Activated naive CD8-positive, alpha-beta T cell treated with anti-CD3 and anti-CD28 coated beads, Interleukin-2, amount 10 ng/mL, durations not matched to agents 7 days and 5 days (primary cell): ENCODE results near the gene OSBPL5. TPM values are rescaled to one million over a fixed set of nuclear protein-coding genes. Genes with fewer than 3 reads are reported as not detected.
A peak's percentile ranks its signal among the peaks of the same experiment; 100 is the strongest.

ENCODE experiments used
- ATAC-seq: fragments of 150-1000 bp; cut with Tn5 transposase; one replicate; pipeline ENCODE4 v1.10.0; 2021; ENCODE audit warnings: low read depth, moderate library complexity
- POLR2A ChIA-PET: fragments of 350-600 bp; sonication (Branson Sonifier 250); formaldehyde crosslinking; loops from one replicate; lab custom pipeline; 2021; ENCODE audit warnings: antibody characterized with exemption; lab: Charles Lee
- DNase-seq: peaks from one replicate; pipeline ENCODE4 v3.0.0; 2021
- H3K27ac Mint-ChIP-seq: one replicate; pipeline ENCODE4 v1.8.0; 2022; ENCODE audit warnings: mild to moderate bottlenecking, mixed read lengths
- H3K27me3 Mint-ChIP-seq: one replicate; pipeline ENCODE4 v1.8.0; 2022; ENCODE audit warnings: mild to moderate bottlenecking, moderate library complexity, mixed read lengths
- H3K36me3 Mint-ChIP-seq: one replicate; pipeline ENCODE4 v1.8.0; 2021; ENCODE audit warnings: mild to moderate bottlenecking, mixed read lengths
- H3K4me1 Mint-ChIP-seq: one replicate; pipeline ENCODE4 v1.8.0; 2021; ENCODE audit warnings: mixed read lengths
- H3K4me3 Mint-ChIP-seq: one replicate; pipeline ENCODE4 v1.8.0; 2022; ENCODE audit warnings: mild to moderate bottlenecking, moderate library complexity, mixed read lengths
- H3K9me3 Mint-ChIP-seq: one replicate; pipeline ENCODE4 v1.8.0; 2021; ENCODE audit warnings: mixed read lengths
- total RNA-seq, 2 experiments: library from RNA; stranded (reverse); gene quantifications; one replicate each; pipeline ENCODE4 v1.2.3, GENCODE V29; 2021

The OSBPL5 gene, protein sequence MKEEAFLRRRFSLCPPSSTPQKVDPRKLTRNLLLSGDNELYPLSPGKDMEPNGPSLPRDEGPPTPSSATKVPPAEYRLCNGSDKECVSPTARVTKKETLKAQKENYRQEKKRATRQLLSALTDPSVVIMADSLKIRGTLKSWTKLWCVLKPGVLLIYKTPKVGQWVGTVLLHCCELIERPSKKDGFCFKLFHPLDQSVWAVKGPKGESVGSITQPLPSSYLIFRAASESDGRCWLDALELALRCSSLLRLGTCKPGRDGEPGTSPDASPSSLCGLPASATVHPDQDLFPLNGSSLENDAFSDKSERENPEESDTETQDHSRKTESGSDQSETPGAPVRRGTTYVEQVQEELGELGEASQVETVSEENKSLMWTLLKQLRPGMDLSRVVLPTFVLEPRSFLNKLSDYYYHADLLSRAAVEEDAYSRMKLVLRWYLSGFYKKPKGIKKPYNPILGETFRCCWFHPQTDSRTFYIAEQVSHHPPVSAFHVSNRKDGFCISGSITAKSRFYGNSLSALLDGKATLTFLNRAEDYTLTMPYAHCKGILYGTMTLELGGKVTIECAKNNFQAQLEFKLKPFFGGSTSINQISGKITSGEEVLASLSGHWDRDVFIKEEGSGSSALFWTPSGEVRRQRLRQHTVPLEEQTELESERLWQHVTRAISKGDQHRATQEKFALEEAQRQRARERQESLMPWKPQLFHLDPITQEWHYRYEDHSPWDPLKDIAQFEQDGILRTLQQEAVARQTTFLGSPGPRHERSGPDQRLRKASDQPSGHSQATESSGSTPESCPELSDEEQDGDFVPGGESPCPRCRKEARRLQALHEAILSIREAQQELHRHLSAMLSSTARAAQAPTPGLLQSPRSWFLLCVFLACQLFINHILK
- total RNA-seq, result 10 to 100 TPM; 13.0 to 13.2 TPM

DNA sequence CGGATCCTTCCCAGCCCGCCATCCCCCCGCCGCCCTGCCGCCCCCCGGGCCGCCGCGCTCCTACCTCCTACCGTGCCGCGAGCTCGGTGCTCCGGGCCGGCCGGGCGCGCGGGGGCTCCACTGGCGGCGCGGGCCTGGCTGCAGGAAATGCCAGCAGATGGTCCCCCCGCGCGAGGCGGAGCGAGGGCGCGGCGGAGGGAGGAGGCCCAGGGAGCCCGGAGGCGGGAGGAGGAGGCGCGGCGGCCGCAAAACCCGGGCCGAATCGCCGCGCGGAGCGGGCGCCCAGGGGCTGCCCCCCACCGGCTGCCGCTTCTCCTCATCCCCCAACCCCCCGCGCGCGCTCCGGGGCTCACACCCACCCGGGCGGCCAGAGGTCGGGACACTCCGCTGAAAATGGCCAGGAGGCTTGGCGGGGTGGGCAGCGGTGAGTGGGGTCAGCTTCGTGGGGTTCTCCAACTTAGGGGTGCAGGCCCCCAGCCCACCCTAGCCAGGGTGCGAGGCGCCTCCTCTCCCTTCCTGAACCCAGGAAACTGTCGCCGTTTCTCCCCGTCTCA, at the start of gene OSBPL5:
Gene OSBPL5 (minus strand): TSS at position 159 of the 554 bp plus-strand sequence. CDS start 36,162 bp downstream, outside the sequence.
- H3K4me1 Mint-ChIP-seq, result peaks cover 21% of the 10 kb centered on the region
- peak; percentile 79 for ATAC-seq
- peak within 1 kb of the TSS; percentile 18 for H3K27ac Mint-ChIP-seq
- no peaks in the 10 kb centered on the region for H3K9me3 Mint-ChIP-seq
- H3K36me3 Mint-ChIP-seq, result no peaks in the 10 kb centered on the region
- POLR2A ChIA-PET, result interaction anchor here (0.9 kb wide), 1 partner anchor 214 kb away, joined by 4 read pairs; the partner anchor contains the start of gene ZNF195
- H3K27me3 Mint-ChIP-seq, result peaks cover 20% of the 10 kb centered on the region
- peak within 1 kb of the TSS; percentile 73 for H3K4me3 Mint-ChIP-seq
- peak; percentile 79 for DNase-seq

DNA sequence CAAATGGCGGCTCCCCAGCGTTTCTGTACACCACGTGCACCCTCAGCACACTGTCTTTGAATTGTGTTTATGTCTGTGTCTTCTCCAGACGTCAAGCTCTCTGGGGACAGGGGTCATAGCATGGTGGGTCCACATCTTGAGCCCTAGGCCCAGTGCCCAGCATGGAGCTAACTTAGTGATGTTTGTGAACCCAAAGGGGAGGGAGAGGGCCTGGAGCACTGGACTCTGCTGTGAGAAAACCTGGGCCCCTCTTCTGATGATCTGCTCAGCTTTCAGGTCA, 49.2 kb upstream of the OSBPL5 start:
- ATAC-seq, result no peak
- peaks cover 2% of the 10 kb centered on the region for H3K36me3 Mint-ChIP-seq
- DNase-seq, result no peak
- H3K9me3 Mint-ChIP-seq, result peaks cover 6% of the 10 kb centered on the region
- H3K27me3 Mint-ChIP-seq, result peaks cover 21% of the 10 kb centered on the region
- no peak overlapping the region for H3K27ac Mint-ChIP-seq
- no peak overlapping the region for H3K4me3 Mint-ChIP-seq
- POLR2A ChIA-PET, result no interaction called here
- peaks cover 5% of the 10 kb centered on the region for H3K4me1 Mint-ChIP-seq

DNA sequence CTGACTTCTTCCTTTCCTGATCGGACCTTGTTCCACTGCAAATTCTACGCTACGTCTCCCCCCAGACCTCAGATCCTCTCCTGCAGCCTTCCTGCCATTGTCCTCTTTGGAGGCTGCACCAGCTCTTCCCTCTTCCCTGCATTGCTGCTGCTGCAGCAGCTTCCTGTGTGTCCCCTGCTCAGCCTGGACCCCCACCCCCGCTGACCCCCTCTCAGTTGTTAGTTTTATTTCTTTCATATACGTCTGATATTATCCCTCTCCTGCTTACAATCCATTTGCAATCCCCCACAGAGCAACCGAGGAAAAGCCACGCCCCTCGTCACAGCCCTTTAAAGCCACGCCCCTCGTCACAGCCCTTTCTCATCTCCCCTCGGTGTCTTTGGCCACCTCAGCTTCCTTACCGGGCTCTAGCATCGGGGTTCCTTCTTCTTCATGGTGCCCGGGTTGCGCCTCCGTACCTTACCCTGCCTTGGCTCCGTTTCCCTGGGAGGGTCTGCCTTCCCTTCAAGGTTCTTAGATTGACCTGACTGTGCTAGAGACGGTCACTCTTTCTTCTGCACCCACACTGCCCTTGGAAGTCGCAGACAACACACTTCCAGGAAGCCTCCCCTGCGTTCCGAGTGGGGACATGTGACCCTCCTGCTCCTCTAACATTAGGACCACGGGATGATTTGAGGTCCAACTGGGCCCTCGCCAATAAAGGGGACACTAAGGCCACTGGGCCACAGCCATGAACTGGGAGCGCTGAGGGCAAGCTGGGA, 48.7 kb upstream of the OSBPL5 start:
- peaks cover 6% of the 10 kb centered on the region for H3K9me3 Mint-ChIP-seq
- H3K4me3 Mint-ChIP-seq, result no peak overlapping the region
- POLR2A ChIA-PET, result no interaction called here
- no peak overlapping the region for H3K27ac Mint-ChIP-seq
- H3K36me3 Mint-ChIP-seq, result peaks cover 2% of the 10 kb centered on the region
- ATAC-seq, result no peak
- H3K27me3 Mint-ChIP-seq, result peaks cover 21% of the 10 kb centered on the region
- DNase-seq, result peak; percentile 14
- H3K4me1 Mint-ChIP-seq, result peaks cover 5% of the 10 kb centered on the region

DNA sequence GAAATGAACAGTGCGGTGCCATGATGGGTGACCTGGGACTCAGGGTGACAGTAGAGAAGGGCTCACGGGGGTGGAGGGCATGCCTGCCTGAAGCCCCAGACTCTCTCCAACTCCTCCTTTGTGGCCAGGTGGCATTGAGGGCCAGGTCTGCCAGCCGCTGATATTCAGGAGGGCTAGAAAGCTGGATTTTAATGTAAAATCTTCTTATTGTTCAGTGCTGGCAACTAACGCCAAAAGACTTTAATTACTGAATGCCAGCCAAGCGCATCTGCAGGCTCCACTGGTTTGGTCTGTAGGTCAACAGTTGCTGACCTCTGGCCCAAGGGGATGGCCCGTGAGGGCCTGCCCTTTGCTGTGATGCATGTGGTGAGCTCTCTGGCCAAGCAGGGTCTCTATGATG, 43.2 kb upstream of the OSBPL5 start:
- peaks cover 6% of the 10 kb centered on the region for H3K9me3 Mint-ChIP-seq
- no peak overlapping the region for H3K4me3 Mint-ChIP-seq
- POLR2A ChIA-PET, result interaction anchor here (0.6 kb wide), 1 partner anchor 395 kb away, joined by 3 read pairs; no protein-coding TSS in a partner anchor
- no peak for DNase-seq
- H3K27me3 Mint-ChIP-seq, result peaks cover 11% of the 10 kb centered on the region
- no peaks in the 10 kb centered on the region for H3K4me1 Mint-ChIP-seq
- ATAC-seq, result no peak
- H3K27ac Mint-ChIP-seq, result no peak overlapping the region
- peaks cover 2% of the 10 kb centered on the region for H3K36me3 Mint-ChIP-seq

DNA sequence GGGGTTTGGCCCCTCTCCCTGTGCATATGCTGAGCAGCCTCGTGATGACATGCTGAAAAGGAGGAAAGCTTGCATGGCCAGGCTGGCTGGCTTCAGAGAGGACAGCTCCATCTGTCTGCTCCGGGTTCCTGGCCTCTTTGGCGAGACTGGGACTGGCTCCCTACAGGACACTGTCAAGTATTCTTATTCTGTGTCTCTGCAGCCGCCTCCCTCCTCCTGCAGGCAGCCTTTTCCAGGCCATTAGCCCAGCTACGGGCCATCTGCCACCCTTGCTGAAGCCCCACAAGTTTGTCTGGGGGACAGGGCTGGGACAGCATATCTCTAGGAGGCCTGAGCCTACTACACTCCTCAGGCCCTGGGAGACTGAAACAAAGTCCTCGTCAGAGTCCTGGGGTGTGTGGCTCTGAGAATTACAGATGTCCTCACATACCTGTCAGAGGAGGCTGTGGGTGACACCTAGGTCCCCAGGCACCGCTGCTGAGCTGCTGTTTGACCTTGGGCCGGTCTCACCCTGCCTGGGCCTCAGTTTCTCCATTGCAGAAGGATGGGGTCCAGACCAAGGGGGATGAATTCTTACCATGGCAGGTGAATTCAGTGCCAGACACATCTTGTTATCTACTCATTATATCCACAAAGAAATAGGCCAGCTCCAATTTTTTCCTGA, 42.5 kb upstream of the OSBPL5 start:
- Mint-ChIP-seq H3K27ac (no peak overlapping the region), H3K27me3 (peaks cover 16% of the 10 kb centered on the region), H3K4me1 (peaks cover under 1% of the 10 kb centered on the region), H3K9me3 (peaks cover 6% of the 10 kb centered on the region), H3K4me3 (no peak overlapping the region), H3K36me3 (peaks cover 2% of the 10 kb centered on the region)
- peak; percentile 19 for DNase-seq
- POLR2A ChIA-PET, result interaction anchor here (0.6 kb wide), 1 partner anchor 394 kb away, joined by 3 read pairs; no protein-coding TSS in a partner anchor
- ATAC-seq, result no peak

DNA sequence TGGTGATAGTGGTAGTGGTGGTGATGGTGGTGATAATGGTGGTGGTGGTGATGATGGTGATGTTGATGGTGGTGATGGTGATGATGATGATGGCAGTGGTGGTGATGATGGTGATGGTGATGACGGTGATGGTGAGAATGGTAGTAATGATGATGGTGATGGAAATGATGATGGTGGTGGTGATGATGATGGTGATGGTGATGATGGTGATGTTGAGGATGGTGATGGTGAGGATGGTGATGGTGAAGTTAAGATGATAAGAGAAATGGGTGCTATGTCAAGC, 41.8 kb upstream of the OSBPL5 start:
- peaks cover 16% of the 10 kb centered on the region for H3K27me3 Mint-ChIP-seq
- ATAC-seq (no peak), DNase-seq (no peak)
- H3K27ac Mint-ChIP-seq, result no peak overlapping the region
- peaks cover 2% of the 10 kb centered on the region for H3K36me3 Mint-ChIP-seq
- no peak overlapping the region for H3K4me3 Mint-ChIP-seq
- POLR2A ChIA-PET, result no interaction called here
- peaks cover 6% of the 10 kb centered on the region for H3K9me3 Mint-ChIP-seq
- peaks cover 2% of the 10 kb centered on the region for H3K4me1 Mint-ChIP-seq

DNA sequence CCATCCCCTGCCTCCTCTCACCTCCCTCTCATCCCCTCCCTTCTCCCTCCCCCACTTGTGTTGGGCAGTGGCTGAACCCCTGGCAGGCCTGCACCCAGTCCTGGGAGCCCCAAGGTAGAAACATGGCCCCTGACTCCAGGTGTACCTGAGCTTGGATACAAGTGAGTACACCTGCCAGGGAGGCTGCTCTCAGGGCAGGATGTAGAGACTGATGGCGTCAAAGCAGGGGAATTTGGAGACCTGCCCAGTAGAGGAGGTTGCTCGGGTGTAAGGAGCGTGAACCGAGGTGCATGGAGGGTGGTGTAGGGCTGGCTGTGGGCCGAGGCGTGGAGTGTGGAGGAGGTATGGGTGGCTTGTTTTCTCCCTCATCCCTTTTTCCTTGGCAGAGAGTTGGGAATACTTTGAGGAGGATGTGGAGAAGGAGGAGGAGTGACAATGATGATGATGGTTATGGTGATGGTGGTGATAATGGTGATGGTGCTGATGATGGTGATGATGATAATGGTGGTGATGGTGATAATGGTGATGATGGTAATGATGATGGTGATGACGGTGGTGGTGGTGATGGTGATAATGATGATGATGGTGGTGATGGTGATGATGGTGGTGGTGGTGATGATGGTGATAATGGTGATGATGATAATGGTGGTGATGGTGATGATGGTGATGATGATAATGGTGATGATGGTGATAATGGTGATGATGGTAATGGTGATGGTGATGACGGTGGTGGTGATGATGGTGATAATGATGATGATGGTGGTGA, 41.2 kb upstream of the OSBPL5 start:
- Mint-ChIP-seq H3K27me3 (peaks cover 11% of the 10 kb centered on the region), H3K4me1 (peaks cover 2% of the 10 kb centered on the region), H3K4me3 (no peak overlapping the region), H3K36me3 (no peaks in the 10 kb centered on the region), H3K27ac (no peak overlapping the region), H3K9me3 (peaks cover under 1% of the 10 kb centered on the region)
- ATAC-seq, result no peak
- POLR2A ChIA-PET, result no interaction called here
- no peak for DNase-seq

DNA sequence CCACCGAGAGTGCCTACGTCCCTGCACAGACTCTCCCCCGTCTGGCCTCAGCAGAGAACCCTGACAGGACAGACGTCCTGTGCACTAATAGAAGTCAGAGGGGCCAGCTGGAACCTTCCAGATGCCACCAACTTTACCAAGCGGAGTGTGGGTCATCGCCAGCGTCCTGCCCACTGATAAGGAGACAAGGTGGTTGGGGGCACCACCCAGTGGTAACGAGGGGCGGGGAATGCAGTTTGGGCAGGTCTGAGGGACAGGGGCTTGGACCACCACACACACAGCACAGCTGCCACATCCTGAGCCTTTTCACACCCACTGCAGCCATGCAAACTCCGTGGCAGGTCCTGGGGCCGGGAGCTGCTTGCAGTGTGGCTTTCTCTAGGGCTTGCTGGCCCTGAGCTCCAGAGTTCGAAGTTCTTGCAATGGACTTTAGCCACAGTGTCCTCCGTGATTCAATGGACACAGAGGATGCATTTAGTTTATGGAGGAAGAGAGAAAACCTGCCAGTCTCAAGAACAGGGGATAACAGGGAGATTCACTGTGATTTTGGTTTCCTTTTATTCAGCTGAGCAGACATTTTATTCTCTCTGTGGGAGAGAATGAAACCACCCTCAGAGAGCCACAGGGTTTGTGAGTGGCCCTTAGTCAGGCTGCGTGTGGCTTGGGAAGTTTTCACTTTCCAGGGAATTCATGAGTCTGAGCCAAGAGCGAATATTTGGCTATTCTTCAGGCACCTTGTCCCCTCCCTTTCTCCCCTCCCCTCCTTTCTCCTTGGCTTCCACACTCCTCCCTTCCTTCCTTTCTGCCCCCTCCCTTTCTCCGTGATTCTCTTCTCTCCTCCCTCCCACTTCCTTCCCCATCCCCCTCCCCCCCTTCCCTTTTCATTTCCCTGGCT, 40.4 kb upstream of the OSBPL5 start:
- Mint-ChIP-seq H3K27me3 (peaks cover 11% of the 10 kb centered on the region), H3K36me3 (no peaks in the 10 kb centered on the region), H3K27ac (no peak overlapping the region), H3K4me1 (peaks cover 2% of the 10 kb centered on the region), H3K9me3 (no peaks in the 10 kb centered on the region), H3K4me3 (no peak overlapping the region)
- DNase-seq (peak; percentile 20), ATAC-seq (no peak)
- POLR2A ChIA-PET, result no interaction called here

DNA sequence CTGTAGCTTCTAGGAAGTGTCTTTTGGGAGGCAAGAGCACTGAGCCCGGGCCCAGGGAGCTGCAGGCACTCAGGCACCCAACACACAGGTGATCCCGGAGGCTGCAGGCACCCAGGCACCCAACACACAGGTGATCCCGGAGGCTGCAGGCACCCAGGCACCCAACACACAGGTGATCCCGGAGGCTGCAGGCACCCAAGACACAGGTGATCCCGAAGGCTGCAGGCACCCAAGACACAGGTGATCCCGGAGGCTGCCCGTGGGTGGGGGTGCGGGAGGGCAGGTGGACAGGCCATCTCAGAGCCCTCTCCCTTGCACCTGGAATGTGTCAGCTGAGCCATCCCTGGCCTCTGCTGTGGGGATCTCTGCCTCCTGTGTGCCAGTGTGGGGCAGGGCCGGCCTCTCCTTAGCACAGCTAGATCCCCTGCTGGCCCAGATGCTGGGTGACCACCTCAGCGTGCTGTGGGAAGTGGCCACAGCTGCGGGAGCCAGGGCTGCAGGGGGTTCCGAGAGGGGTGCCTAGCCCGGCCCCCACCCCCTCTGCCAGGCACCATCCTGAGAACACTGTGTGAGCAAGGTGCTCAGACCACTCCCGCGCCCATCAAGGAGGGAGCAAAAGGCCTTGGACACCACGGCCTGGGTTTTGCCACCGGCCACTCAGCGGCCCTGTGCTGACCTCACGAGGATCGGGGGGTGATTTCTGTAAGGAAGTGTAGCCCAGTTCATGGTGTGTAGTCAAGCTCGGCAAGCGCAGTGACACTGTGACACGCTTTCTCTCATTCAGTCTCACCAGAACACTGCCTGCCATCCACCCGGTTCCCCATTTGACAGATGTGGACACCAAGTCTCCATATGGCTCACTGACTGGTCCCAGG, 39.3 kb upstream of the OSBPL5 start:
- Mint-ChIP-seq H3K36me3 (no peaks in the 10 kb centered on the region), H3K4me3 (no peak overlapping the region), H3K4me1 (peaks cover 2% of the 10 kb centered on the region), H3K27me3 (peaks cover 7% of the 10 kb centered on the region), H3K27ac (no peak overlapping the region), H3K9me3 (no peaks in the 10 kb centered on the region)
- no peak for ATAC-seq
- peak; percentile 29 for DNase-seq
- POLR2A ChIA-PET, result no interaction called here

DNA sequence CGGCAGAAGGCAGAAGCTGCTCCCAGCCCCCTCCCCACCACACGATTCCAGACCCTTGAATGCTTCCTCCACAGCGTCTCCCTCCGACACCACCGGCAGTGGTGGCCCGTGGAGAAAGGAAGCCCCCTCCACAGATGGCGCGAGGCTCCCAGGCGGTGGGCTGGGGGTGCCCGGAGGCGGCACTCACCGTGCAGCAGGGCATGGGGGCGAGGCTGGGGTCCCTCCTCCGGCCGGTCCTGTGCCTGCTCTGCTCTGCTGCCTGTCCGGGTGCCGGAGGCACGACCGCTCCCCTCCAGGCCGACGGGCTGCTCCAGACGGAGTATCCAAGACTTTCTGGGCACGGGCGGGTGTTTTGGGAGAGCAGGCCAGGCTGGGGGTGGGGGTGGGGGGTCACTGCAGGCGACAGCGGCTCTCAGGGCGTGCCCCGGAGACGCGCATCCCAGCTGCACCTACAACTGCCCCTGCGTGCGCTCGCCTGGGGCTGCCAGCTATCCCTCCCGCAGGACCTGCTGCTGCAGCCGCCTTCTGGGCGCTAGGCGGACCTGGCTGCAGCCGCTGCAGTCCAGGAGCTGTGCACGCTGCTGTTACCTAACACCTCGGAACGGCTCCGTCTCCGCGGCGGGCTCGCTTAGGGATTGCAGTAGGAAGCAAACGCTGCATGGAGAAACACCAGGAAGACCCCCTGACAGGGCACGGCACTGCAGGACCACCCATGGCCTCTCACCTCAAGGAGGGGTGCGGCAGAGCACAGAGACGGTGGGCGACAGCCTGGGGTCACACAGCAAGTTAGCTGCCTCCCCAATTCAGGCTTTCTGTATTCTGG, 38.3 kb upstream of the OSBPL5 start:
- H3K4me1 Mint-ChIP-seq, result peaks cover 2% of the 10 kb centered on the region
- no peak overlapping the region for H3K4me3 Mint-ChIP-seq
- no peak for DNase-seq
- ATAC-seq, result no peak
- no peaks in the 10 kb centered on the region for H3K9me3 Mint-ChIP-seq
- no peaks in the 10 kb centered on the region for H3K36me3 Mint-ChIP-seq
- peaks cover 7% of the 10 kb centered on the region for H3K27me3 Mint-ChIP-seq
- no peak overlapping the region for H3K27ac Mint-ChIP-seq
- POLR2A ChIA-PET, result no interaction called here
